HG03103 (cell line): ENCODE results near the gene YIF1A.
"Not testable (repeated sequence)": the region's sequence is repeated elsewhere in the genome, so short reads cannot be mapped to it uniquely, and the experiment has no call there.

Experiments
- ATAC-seq: cut with Tn5 transposase; IDR thresholded peaks from one replicate; pipeline ENCODE4 v1.9.1; 2021; ENCODE audit warnings: low read depth; ENCODE audit not compliant: unreplicated experiment

YIF1A gene

GRCh38 chr11:66326261-66327111 lies 37.5 kb upstream of the YIF1A start:
- no peak for ATAC-seq

- no peak for ATAC-seq
Observed at GRCh38 chr11:66325263-66325671, 36.3 kb upstream of the YIF1A start.

- no peak for ATAC-seq
Observed at GRCh38 chr11:66324664-66325063, 35.7 kb upstream of the YIF1A start.

GRCh38 chr11:66323684-66324083 lies 34.7 kb upstream of the YIF1A start:
- no peak for ATAC-seq

GRCh38 chr11:66322732-66323427 lies 33.9 kb upstream of the YIF1A start:
- ATAC-seq = no peak

- ATAC-seq = no peak
Observed at GRCh38 chr11:66321606-66322005, 32.7 kb upstream of the YIF1A start.

- not testable (repeated sequence) for ATAC-seq
Observed at GRCh38 chr11:66320748-66321147, 31.8 kb upstream of the YIF1A start.

GRCh38 chr11:66320289-66320688 lies 31.3 kb upstream of the YIF1A start:
- not testable (repeated sequence) for ATAC-seq

GRCh38 chr11:66318600-66318970 lies 29.6 kb upstream of the YIF1A start:
- no peak for ATAC-seq

GRCh38 chr11:66317723-66318599 lies 29.0 kb upstream of the YIF1A start:
- no peak for ATAC-seq

GRCh38 chr11:66317322-66317722 lies 28.4 kb upstream of the YIF1A start:
- ATAC-seq = no peak

- ATAC-seq = no peak
Observed at GRCh38 chr11:66316849-66317251, 27.9 kb upstream of the YIF1A start, which contains the start of gene CD248. TSS of gene CD248 (minus strand) at chr11:66317044. CDS start at chr11:66317027, 17 bp downstream.

- no peak for ATAC-seq
Observed at GRCh38 chr11:66315921-66316811, 27.2 kb upstream of the YIF1A start.

- ATAC-seq = no peak
Observed at GRCh38 chr11:66315498-66315885, 26.5 kb upstream of the YIF1A start.

- no peak for ATAC-seq
Observed at GRCh38 chr11:66314561-66315497, 25.9 kb upstream of the YIF1A start.

GRCh38 chr11:66314186-66314501 lies 25.2 kb upstream of the YIF1A start:
- no peak for ATAC-seq

GRCh38 chr11:66313321-66314185 lies 24.6 kb upstream of the YIF1A start:
- no peak for ATAC-seq
